ENCODE measurements around the gene PNKD.
A peak's percentile ranks its signal among the peaks of the same experiment; 100 is the strongest.

PNKD gene

GRCh38 chr2:218294430-218295022 lies 24.2 kb downstream of the PNKD start:
- Histone ChIP-seq H3K27ac (no peak overlapping the region), H3K4me3 (no peak overlapping the region), H3K27me3 (no peaks in the 10 kb centered on the region), H3K4me2 (peak overlapping the region in 5 of 11 experiments; percentile 16 to 99 (median 96); a peak in 7 of 22 replicates), H3K4me1 (peaks cover 32 to 63% (median 47%) of the 10 kb centered on the region in 10 experiments), H4K20me1 (peaks cover 0 to 18% (median 0%) of the 10 kb centered on the region in 11 experiments; a peak in 6 of 22 replicates), H3K9me3 (replicated peaks in 1 of 11) (no peaks in the 10 kb centered on the region), H3K9ac (peak overlapping the region in 1 of 11 experiments; percentile 3; a peak in 1 of 22 replicates), H3K36me3 (no peaks in the 10 kb centered on the region)
- no peak for TF ChIP-seq Cebpa-rat (IDR thresholded peaks at IDR 0.05)

GRCh38 chr2:218295029-218295428 lies 24.7 kb downstream of the PNKD start:
- H3K36me3 ChIP-seq = no peaks in the 10 kb centered on the region
- H3K27ac ChIP-seq = no peak overlapping the region
- no peak for TF ChIP-seq Cebpa-rat (IDR thresholded peaks at IDR 0.05)
- H3K4me1 ChIP-seq = peaks cover 27 to 58% (median 42%) of the 10 kb centered on the region in 10 experiments
- 0 out of 22 replicates have a peak overlapping the region, but pooled peaks of 1 of the 11 experiments have one; percentile 99 for H3K4me2 ChIP-seq
- no peaks in the 10 kb centered on the region for H3K27me3 ChIP-seq
- no peaks in the 10 kb centered on the region for H3K9me3 ChIP-seq (replicated peaks in 1 of 11)
- H4K20me1 ChIP-seq = peaks cover 0 to 13% (median 0%) of the 10 kb centered on the region in 11 experiments; a peak in 6 of 22 replicates
- H3K9ac ChIP-seq = peak overlapping the region in 2 of 11 experiments; percentile 2 to 3; a peak in 1 of 22 replicates
- H3K4me3 ChIP-seq = no peak overlapping the region

- Histone ChIP-seq H3K4me1 (peaks cover 15 to 49% (median 32%) of the 10 kb centered on the region in 10 experiments), H3K36me3 (no peaks in the 10 kb centered on the region), H3K4me2 (no peak overlapping the region), H3K9ac (no peak overlapping the region), H4K20me1 (peaks cover 0 to 2% (median 0%) of the 10 kb centered on the region in 11 experiments; a peak in 2 of 22 replicates), H3K9me3 (replicated peaks in 1 of 11) (no peaks in the 10 kb centered on the region), H3K27ac (no peak overlapping the region), H3K4me3 (no peak overlapping the region), H3K27me3 (no peaks in the 10 kb centered on the region)
- TF ChIP-seq Cebpa-rat (IDR thresholded peaks at IDR 0.05) = no peak
Observed at GRCh38 chr2:218296200-218296599, 25.9 kb downstream of the PNKD start.

GRCh38 chr2:218296847-218297246 lies 26.5 kb downstream of the PNKD start:
- Histone ChIP-seq H4K20me1 (no peaks in the 10 kb centered on the region), H3K4me1 (peaks cover 9 to 49% (median 28%) of the 10 kb centered on the region in 10 experiments; a peak in 19 of 20 replicates), H3K27me3 (no peaks in the 10 kb centered on the region), H3K4me3 (no peak overlapping the region), H3K27ac (no peak overlapping the region), H3K9ac (0 out of 22 replicates have a peak overlapping the region, but pooled peaks of 1 of the 11 experiments have one; percentile 5), H3K36me3 (no peaks in the 10 kb centered on the region), H3K4me2 (no peak overlapping the region), H3K9me3 (replicated peaks in 1 of 11) (no peaks in the 10 kb centered on the region)
- TF ChIP-seq Cebpa-rat (IDR thresholded peaks at IDR 0.05) = no peak

GRCh38 chr2:218298314-218298875 lies 28.1 kb downstream of the PNKD start:
- Histone ChIP-seq H3K4me2 (peak overlapping the region in 2 of 11 experiments; percentile 0 to 50; a peak in 2 of 22 replicates), H3K27ac (no peak overlapping the region), H3K36me3 (no peaks in the 10 kb centered on the region), H3K27me3 (no peaks in the 10 kb centered on the region), H4K20me1 (no peaks in the 10 kb centered on the region), H3K9me3 (replicated peaks in 1 of 11) (no peaks in the 10 kb centered on the region), H3K4me1 (peaks cover 0 to 41% (median 13%) of the 10 kb centered on the region in 10 experiments; a peak in 13 of 20 replicates), H3K9ac (peak overlapping the region in 1 of 11 experiments; percentile 23; a peak in 1 of 22 replicates), H3K4me3 (no peak overlapping the region)
- no peak for TF ChIP-seq Cebpa-rat (IDR thresholded peaks at IDR 0.05)

- Histone ChIP-seq H3K9me3 (replicated peaks in 1 of 11) (no peaks in the 10 kb centered on the region), H3K27me3 (no peaks in the 10 kb centered on the region), H3K4me3 (no peak overlapping the region), H3K4me1 (peaks cover 0 to 25% (median 4%) of the 10 kb centered on the region in 10 experiments; a peak in 9 of 20 replicates), H3K36me3 (no peaks in the 10 kb centered on the region), H3K4me2 (no peak overlapping the region), H4K20me1 (no peaks in the 10 kb centered on the region), H3K9ac (no peak overlapping the region), H3K27ac (no peak overlapping the region)
- TF ChIP-seq Cebpa-rat (IDR thresholded peaks at IDR 0.05) = no peak
Observed at GRCh38 chr2:218300141-218300540, 29.8 kb downstream of the PNKD start.

- Histone ChIP-seq H3K4me1 (peaks cover 0 to 25% (median 2%) of the 10 kb centered on the region in 10 experiments; a peak in 9 of 20 replicates), H3K36me3 (no peaks in the 10 kb centered on the region), H4K20me1 (no peaks in the 10 kb centered on the region), H3K27ac (peak overlapping the region in 2 of 11 experiments; percentile 42 to 46; a peak in 5 of 22 replicates), H3K9ac (peak overlapping the region in 7 of 11 experiments; percentile 24 to 62 (median 44); a peak in 6 of 22 replicates), H3K27me3 (no peaks in the 10 kb centered on the region), H3K9me3 (replicated peaks in 1 of 11) (no peaks in the 10 kb centered on the region), H3K4me3 (no peak overlapping the region), H3K4me2 (peak overlapping the region in 2 of 11 experiments; percentile 47 to 49; a peak in 4 of 22 replicates)
- TF ChIP-seq Cebpa-rat (IDR thresholded peaks at IDR 0.05) = no peak
Observed at GRCh38 chr2:218301176-218301819, 31.0 kb downstream of the PNKD start.

GRCh38 chr2:218305383-218305782 lies 35.1 kb downstream of the PNKD start:
- Histone ChIP-seq H3K4me3 (no peak overlapping the region), H3K27me3 (no peaks in the 10 kb centered on the region), H3K9ac (no peak overlapping the region), H4K20me1 (no peaks in the 10 kb centered on the region), H3K36me3 (no peaks in the 10 kb centered on the region), H3K27ac (no peak overlapping the region), H3K4me1 (peaks cover 6 to 37% (median 16%) of the 10 kb centered on the region in 10 experiments; a peak in 18 of 20 replicates), H3K9me3 (replicated peaks in 1 of 11) (no peaks in the 10 kb centered on the region), H3K4me2 (no peak overlapping the region)
- TF ChIP-seq Cebpa-rat (IDR thresholded peaks at IDR 0.05) = no peak
